H1 (cell line): ENCODE measurements around the gene SPAG17. TPM values are rescaled to one million over a fixed set of nuclear protein-coding genes. Genes with fewer than 3 reads are reported as not detected.

Experiments used
- ATF3 ChIP-seq: IDR thresholded peaks from 2 replicates; pipeline ENCODE4 v1.6.1; 2011; ENCODE audit warnings: low read depth, mild to moderate bottlenecking, low read length; ENCODE audit not compliant: insufficient read depth
- CHD7 ChIP-seq: fragments of 300-600 bp; sonication (generic); IDR thresholded peaks from 2 replicates; pipeline ENCODE4 v1.7.1; 2012; ENCODE audit warnings: low read length, moderate library complexity, mild to moderate bottlenecking, inconsistent platforms; ENCODE audit not compliant: insufficient replicate concordance
- CREB1 ChIP-seq: IDR thresholded peaks from 2 replicates; pipeline ENCODE4 v1.6.1; 2012; ENCODE audit warnings: inconsistent platforms
- EP300 ChIP-seq, 2 experiments: IDR thresholded peaks; 1 replicate in 1 of 2; 2 replicates in 1 of 2; pipeline ENCODE4 v1.6.1; 2011 to 2012; ENCODE audit warnings: low read depth in 2 of 2, low read length in 2 of 2, mild to moderate bottlenecking in 2 of 2, borderline replicate concordance in 1 of 2, inconsistent platforms in 1 of 2, moderate library complexity in 1 of 2
- JUN ChIP-seq: IDR thresholded peaks from 2 replicates; pipeline ENCODE4 v1.6.1; 2011; ENCODE audit warnings: low read depth, mild to moderate bottlenecking, improper control_type of control experiment, low read length
- RAD21 ChIP-seq, 2 experiments: IDR thresholded peaks in 1 of 2; conservative IDR thresholded peaks in 1 of 2; 2 replicates each; pipeline ENCODE4 v1.6.1; 2011; ENCODE audit warnings: low read depth in 2 of 2, low read length in 2 of 2, improper control_type of control experiment in 1 of 2, inconsistent platforms in 1 of 2, mild to moderate bottlenecking in 1 of 2, moderate library complexity in 1 of 2
- RFX5 ChIP-seq: IDR thresholded peaks from 2 replicates; pipeline ENCODE4 v1.6.1; 2011; ENCODE audit warnings: low read depth, low read length, improper control_type of control experiment, borderline replicate concordance
- SRF ChIP-seq: IDR thresholded peaks from 2 replicates; pipeline ENCODE4 v1.6.1; 2011; ENCODE audit warnings: mild to moderate bottlenecking, low read depth, low read length, moderate library complexity
- polyA plus RNA-seq, 7 experiments: library from polyadenylated mRNA; depleted of rRNA in 3 of 7; stranded (reverse) in 5 of 7; unstranded in 2 of 7; fragments of >200 nt in 5 of 7; fragments of 200-250 nt in 2 of 7; gene quantifications; 1 replicate in 5 of 7; 2 replicates in 1 of 7; 4 replicates in 1 of 7; pipeline versions ENCODE4 v1.2.1 to v1.2.3, GENCODE V29; 2011 to 2013; ENCODE audit warnings: missing spikeins in 2 of 7, mixed read lengths in 2 of 7
- total RNA-seq: library from RNA; stranded (reverse); fragmentation: NEBNext Ultra II Directional; extraction: Animal tissue kit (Norgen Biotek cat#: 25700); gene quantifications from 2 replicates; pipeline ENCODE4 v1.2.1, GENCODE V29; 2021

SPAG17 gene
- total and polyA plus RNA-seq, 2 of the 8 experiments (the other 6 are each of a cell fraction or from before 2014, with no cell fraction given) = 0.56 to 0.62 TPM

GRCh38 chr1:118084400-118084799 is 100.6 kb downstream of the SPAG17 start (continued):
- no peak for TF ChIP-seq CHD7
- no peak for TF ChIP-seq JUN
- TF ChIP-seq EP300 (IDR thresholded peaks at IDR 0.05; ENCODE audit: borderline replicate concordance in 1 of 2, low read depth in 2 of 2, low read length in 2 of 2) = no peak
- no peak for TF ChIP-seq CREB1
- TF ChIP-seq RAD21 (IDR thresholded peaks at IDR 0.05 in 1 of 2, conservative IDR thresholded peaks at IDR 0.05 in 1 of 2; ENCODE audit: low read depth in 2 of 2, low read length in 2 of 2) = no peak
- TF ChIP-seq RFX5 = no peak
- TF ChIP-seq SRF = no peak
- no peak for TF ChIP-seq ATF3
